DOHH2 (cell line): ENCODE data around the gene SUPT5H.

ENCODE experiments used
- H3F3A ChIP-seq: fragments of 200-600 bp; sonication (generic), shearing (Covaris generic); 2 replicates; pipeline ENCODE4 v1.6.0; 2016; ENCODE audit warnings: antibody characterized with exemption, mild to moderate bottlenecking; ENCODE audit not compliant: control insufficient read depth, insufficient read depth
- H3K27ac ChIP-seq: fragments of 200-600 bp; sonication (generic); 2 replicates; pipeline ENCODE4 v1.5.1; 2014; ENCODE audit warnings: low read depth, mild to moderate bottlenecking, low read length, moderate library complexity
- H3K27me3 ChIP-seq: fragments of 200-600 bp; sonication (generic); 2 replicates; pipeline ENCODE4 v1.6.1; 2014; ENCODE audit warnings: mild to moderate bottlenecking, low read length, mixed read lengths; ENCODE audit not compliant: control insufficient read depth
- H3K36me3 ChIP-seq: fragments of 200-600 bp; sonication (generic); 2 replicates; pipeline ENCODE4 v1.6.1; 2014; ENCODE audit warnings: mild to moderate bottlenecking, low read length, moderate library complexity, mixed read lengths; ENCODE audit not compliant: control insufficient read depth
- H3K4me1 ChIP-seq: fragments of 200-600 bp; sonication (generic); 2 replicates; pipeline ENCODE4 v1.6.1; 2014; ENCODE audit warnings: mild to moderate bottlenecking, low read length, mixed read lengths; ENCODE audit not compliant: control insufficient read depth
- H3K4me2 ChIP-seq: fragments of 200-600 bp; sonication (generic); 2 replicates; pipeline ENCODE4 v1.6.0; 2014; ENCODE audit warnings: mild to moderate bottlenecking, low read length, moderate library complexity
- H3K4me3 ChIP-seq: fragments of 200-600 bp; sonication (generic); 2 replicates; pipeline ENCODE4 v1.5.1; 2014; ENCODE audit warnings: mild to moderate bottlenecking, low read length, mixed read lengths
- H3K79me2 ChIP-seq: fragments of 200-600 bp; sonication (generic); 2 replicates; pipeline ENCODE4 v1.6.1; 2014; ENCODE audit warnings: mild to moderate bottlenecking, low read length, mixed read lengths; ENCODE audit not compliant: control insufficient read depth
- H3K9me2 ChIP-seq: fragments of 200-600 bp; sonication (generic); replicated peaks from 2 replicates; pipeline ENCODE4 v1.6.1; 2014; ENCODE audit warnings: mild to moderate bottlenecking, low read length, mixed read lengths; ENCODE audit not compliant: control insufficient read depth
- H3K9me3 ChIP-seq: fragments of 200-600 bp; sonication (generic); 2 replicates; pipeline ENCODE4 v1.6.1; 2014; ENCODE audit warnings: antibody characterized with exemption, low read length, mixed read lengths; ENCODE audit not compliant: control insufficient read depth, insufficient read depth
- H4K20me1 ChIP-seq: fragments of 200-600 bp; sonication (generic); 2 replicates; pipeline ENCODE4 v1.6.0; 2014; ENCODE audit warnings: low read depth, mild to moderate bottlenecking, antibody characterized with exemption, low read length, moderate library complexity; ENCODE audit not compliant: control insufficient read depth, insufficient read depth
- CTCF ChIP-seq: fragments of 200-600 bp; sonication (generic); IDR thresholded peaks from one replicate; pipeline ENCODE4 v1.5.1; 2014; ENCODE audit warnings: antibody characterized with exemption, mild to moderate bottlenecking, low read depth, low read length; ENCODE audit not compliant: poor library complexity, severe bottlenecking
- EZH2phosphoT487 ChIP-seq: fragments of 200-600 bp; sonication (generic); IDR thresholded peaks from 2 replicates; pipeline ENCODE4 v1.6.1; 2017; ENCODE audit warnings: borderline replicate concordance, mild to moderate bottlenecking, antibody characterized with exemption, low read length, moderate library complexity, mixed read lengths

SUPT5H gene

GRCh38 chr19:39518458-39518857 is 73.1 kb downstream of the SUPT5H start:
- no peaks in the 10 kb centered on the region for H3K36me3 ChIP-seq
- no peak overlapping the region for H3K27ac ChIP-seq
- no peaks in the 10 kb centered on the region for H3K9me3 ChIP-seq
- H3K4me2 ChIP-seq: no peak overlapping the region
- H3K9me2 ChIP-seq: no peaks in the 10 kb centered on the region
- no peak for TF ChIP-seq CTCF
- TF ChIP-seq EZH2phosphoT487: no peak
- no peaks in the 10 kb centered on the region for H3K79me2 ChIP-seq
- peaks cover 32% of the 10 kb centered on the region for H3K27me3 ChIP-seq
- H4K20me1 ChIP-seq: no peaks in the 10 kb centered on the region
- no peaks in the 10 kb centered on the region for H3F3A ChIP-seq
- peaks cover 30% of the 10 kb centered on the region for H3K4me1 ChIP-seq
- no peak overlapping the region for H3K4me3 ChIP-seq

- Histone ChIP-seq H3K9me3 (no peaks in the 10 kb centered on the region), H3F3A (no peaks in the 10 kb centered on the region), H3K79me2 (no peaks in the 10 kb centered on the region), H3K36me3 (no peaks in the 10 kb centered on the region), H4K20me1 (no peaks in the 10 kb centered on the region), H3K4me2 (no peak overlapping the region), H3K27ac (no peak overlapping the region), H3K27me3 (peaks cover 28% of the 10 kb centered on the region), H3K4me3 (no peak overlapping the region), H3K4me1 (peaks cover 30% of the 10 kb centered on the region), H3K9me2 (no peaks in the 10 kb centered on the region)
- TF ChIP-seq CTCF: no peak
- TF ChIP-seq EZH2phosphoT487: no peak
Measured at GRCh38 chr19:39518975-39519374, 73.6 kb downstream of the SUPT5H start.

- no peak overlapping the region for H3K4me2 ChIP-seq
Measured at GRCh38 chr19:39520541-39521484, 75.4 kb downstream of the SUPT5H start.

More at GRCh38 chr19:39520541-39521484, 75.4 kb downstream of the SUPT5H start:
- Histone ChIP-seq H3K9me3 (no peaks in the 10 kb centered on the region), H3K4me3 (no peak overlapping the region), H4K20me1 (no peaks in the 10 kb centered on the region), H3F3A (no peaks in the 10 kb centered on the region), H3K79me2 (no peaks in the 10 kb centered on the region), H3K4me1 (peaks cover 22% of the 10 kb centered on the region), H3K36me3 (no peaks in the 10 kb centered on the region), H3K27me3 (peaks cover 10% of the 10 kb centered on the region), H3K9me2 (no peaks in the 10 kb centered on the region), H3K27ac (no peak overlapping the region)
- TF ChIP-seq EZH2phosphoT487: no peak
- TF ChIP-seq CTCF: no peak
